NCI-H446 treated with DMSO at 0.1 percent for 48 hours (cell line): ENCODE data around the gene ANKS3.

Experiments used
- DNase-seq: peaks from one replicate; lab custom pipeline; 2025; lab: John Stamatoyannopoulos, UW

ANKS3 gene

DNA sequence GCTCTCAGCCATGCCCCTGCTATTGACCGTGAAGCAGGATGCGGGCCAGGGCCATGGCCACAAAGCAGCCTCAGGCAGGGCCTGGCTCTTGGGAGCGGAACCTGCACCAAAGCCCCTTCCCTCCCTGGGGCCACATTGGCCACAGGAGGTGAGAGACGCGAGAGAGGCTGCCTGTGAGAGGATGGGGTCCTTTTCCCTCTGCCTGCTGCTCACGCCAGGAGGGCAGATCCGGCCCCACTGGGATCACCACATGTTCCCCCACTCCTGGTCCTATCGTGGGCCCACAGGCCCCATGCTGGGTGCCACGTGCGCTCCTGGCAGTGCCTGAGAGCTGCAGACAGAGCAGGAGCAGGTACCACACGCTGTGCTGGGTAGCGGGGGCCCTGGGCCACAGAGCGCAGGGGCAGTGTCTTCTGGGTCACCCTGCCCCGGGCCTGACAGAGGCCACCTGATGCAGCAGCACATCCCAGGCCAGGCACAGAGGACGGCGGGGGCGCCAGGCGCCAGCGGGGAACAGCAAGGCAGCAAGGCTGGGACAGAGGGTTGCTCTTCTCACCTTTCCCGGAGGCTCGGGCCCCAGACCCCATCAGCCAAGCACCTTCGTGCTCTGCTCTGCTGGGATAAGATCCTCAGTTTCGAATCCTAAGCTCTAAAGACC lies 49.9 kb downstream of the ANKS3 start:
- DNase-seq = no peak

DNA sequence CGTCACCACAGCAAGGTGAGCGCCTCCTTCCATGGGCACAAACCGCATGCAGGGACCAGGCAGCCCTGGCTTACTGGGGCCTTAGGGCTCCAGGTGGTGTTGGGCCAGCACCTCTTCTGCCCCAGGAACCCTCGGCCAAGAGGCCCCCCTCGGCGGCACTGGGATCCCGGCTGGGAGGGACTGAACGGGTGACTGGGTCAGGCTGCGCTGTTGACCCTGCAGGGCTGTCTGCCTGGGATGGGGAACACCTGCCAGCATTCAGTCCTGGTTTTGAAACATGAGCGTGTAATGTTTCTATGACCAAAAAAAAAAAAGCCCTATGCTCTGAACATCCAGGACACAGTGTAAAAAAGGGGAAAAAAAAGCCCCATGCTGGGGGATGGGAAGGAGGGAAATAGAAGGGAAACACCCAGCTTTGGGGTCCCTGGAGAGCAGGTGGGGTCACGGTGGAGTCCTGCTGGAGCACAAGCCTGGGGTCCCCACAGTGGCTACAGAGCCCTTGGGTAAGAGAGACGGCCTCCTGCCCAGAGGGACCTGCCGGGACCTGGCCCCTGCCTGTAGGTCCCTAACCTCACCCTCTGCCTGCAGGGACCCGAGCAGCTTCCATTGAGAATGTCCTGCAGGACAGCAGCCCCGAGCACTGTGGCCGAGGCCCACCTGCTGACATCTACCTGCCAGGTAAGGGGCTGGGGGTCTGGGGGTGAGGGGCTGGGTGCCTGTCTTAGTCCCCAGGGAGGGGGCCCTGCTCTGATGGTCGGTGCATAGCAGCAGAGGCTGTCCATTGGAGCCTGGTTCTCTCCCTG lies 50.6 kb downstream of the ANKS3 start:
- DNase-seq = no peak

DNA sequence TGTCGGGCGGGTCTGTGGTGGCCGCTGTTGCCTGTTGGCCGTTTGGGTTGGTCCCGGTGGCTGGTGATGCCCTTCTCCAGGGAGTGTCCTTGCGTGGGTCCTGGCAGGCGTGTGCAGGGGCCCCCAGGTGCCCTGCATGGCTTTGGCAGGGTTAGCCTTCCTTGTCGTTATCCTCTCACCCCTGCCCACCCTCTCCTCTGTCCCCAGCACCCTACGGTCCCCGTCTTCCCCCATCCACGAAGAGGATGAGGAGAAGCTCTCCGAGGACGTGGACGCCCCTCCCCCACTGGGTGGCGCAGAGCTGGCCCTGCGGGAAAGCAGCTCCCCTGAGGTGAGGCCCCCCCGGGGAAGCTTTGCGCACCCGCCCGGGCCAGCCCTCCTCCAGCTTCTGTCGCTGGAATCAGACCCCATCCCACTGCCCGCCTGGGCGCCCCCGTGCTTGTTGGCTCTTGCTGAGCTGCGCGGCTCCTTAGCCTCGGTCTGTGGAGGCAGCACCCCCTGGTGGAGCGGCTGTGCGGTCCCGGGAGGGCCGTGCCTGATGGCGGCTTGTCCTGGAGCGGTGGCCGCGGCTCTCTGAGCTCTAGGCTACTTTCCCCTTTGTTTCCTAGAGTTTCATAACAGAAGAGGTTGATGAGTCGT lies 51.3 kb downstream of the ANKS3 start:
- DNase-seq = no peak

DNA sequence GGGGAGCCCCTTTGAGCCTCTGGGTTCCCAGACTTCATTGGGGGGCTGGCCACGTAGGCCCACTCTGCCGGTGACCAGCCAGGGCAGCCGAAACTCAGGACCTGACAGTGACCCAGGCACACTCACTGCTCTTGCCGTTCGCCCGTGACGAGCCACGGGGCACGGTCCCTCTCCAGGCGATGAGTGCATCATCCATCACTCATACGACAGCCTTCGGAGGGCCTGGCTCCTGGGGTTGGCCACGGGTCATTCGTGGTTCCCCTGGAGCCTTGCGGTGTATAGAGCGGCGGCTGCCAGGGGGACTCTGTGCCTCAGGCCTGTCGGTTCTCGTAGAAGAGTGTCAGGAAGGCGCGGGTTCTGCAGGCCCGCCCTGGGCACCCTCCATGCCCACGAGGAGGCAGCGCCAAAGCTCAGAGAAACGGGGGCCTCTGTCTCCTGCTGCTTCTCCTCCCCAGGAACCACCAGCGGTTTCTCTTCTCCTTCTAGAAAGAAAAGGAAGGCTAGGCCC lies 51.9 kb downstream of the ANKS3 start:
- DNase-seq = no peak

DNA sequence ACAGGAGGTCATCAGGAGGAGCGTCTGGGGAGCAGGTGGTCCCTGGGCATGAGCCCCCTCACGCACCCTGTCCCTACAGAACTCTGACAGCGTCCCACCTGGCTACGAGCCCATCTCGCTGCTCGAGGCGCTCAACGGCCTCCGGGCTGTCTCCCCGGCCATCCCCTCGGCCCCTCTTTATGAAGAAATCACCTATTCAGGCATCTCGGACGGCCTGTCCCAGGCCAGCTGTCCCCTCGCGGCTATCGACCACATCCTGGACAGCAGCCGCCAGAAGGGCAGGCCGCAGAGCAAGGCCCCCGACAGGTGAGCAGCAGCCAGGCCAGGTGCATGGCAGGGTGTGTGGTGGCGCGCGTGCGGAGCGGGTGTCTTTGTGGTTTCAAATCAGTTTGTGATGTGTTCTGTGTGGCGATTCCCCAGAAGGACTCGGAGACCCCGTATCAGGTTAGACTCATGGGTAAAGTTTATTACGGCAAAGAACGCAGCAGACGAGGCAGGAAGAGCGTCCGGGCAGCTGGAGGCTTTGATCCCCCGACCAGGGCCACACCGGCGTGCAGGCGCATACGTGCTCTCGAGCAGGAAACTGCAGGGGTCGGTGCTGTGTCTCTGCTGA lies 52.5 kb downstream of the ANKS3 start:
- no peak for DNase-seq

DNA sequence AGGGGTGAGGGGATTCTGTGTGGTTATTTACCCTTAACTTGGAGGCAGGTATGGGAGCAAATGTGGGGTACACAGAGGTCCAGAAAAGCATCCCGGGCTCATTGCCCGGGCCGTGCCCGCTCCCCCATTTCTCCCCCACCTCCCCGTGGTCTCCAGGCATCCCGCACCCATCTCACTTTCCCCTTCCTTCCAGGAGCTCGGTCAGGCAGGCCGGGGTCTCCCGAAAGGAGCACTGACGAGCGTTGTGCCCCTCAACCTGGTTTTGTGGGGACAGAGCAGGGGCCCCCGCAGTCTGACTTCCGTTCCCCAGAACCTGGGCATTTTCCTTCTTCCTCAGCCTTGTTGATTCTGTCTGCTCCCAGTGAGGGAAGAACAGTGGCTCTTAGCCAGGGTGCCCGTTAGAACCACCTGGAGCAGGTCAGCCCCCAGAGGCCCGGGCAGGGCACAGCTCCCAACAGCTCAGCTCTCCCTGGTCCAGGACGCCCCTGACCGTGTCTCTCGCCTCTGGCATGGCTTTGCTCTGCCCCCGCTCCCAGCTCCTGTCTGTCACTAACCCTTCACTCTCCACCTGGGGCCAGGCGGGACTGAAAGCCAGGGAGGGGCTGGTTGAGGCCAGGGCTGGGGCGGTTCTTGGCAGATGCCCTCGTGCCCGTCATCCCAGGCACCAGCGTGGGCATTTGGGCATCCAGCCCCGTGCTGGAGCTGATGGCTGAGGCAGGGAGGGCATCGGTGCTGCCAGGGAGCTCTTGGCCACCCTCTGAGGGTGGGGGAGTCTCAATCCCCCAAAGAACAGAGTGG lies 53.2 kb downstream of the ANKS3 start:
- no peak for DNase-seq

GRCh38 chr16:4679850-4680636 lies 54.0 kb downstream of the ANKS3 start:
- DNase-seq = no peak

DNA sequence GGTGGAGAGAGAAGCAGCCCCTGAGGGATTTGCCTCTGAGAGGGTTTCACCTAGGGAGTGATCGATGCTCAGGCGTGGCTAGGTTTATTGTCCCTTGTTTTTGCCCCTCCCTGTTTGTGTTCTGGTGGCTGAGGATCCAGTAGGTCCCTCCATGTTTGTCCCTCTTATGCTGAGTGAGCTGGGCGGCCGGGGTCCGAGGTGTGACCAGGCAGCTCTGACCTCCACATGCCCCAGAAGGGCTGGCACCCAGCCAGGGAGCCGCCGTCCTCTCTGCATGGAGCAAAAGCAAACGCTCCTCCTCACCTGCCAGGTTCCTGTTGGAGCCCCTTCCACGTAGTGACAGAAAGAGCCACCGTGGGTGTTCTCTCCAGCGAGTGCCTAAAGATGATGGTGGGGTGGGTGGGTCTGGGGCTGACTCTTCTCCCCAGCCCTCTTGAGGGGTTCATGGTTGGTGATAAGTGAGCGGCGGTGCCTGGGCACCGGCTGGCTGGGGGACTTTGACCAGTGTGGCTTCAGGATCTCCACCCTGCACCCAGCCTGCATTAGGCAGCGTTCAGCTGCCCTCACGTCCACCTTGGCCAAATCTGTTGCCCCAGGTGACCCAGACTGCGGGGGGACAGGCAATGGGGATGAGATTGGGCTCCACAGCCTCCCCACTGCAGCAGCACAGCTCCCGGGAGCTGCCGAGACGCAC lies 54.8 kb downstream of the ANKS3 start:
- DNase-seq = no peak

DNA sequence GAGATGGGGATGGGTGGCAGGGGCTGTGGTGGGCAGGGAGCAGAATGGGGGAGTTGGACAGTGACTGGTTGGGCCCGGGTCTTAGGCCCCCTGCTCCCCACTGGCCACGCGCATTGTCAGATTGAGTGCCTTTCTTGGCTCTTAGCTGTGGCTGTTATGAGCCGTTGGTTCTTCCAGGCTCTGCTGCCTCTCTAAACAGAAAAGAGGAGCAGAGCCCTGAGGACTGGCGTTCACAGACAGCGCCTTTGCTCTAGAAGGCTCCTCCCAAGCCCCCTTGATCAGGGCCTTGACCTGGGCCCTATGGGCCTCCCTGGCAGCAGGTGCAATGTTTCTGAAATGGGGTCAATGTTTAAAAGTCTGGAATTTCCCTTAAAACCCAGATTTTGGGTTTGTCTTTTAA lies 55.5 kb downstream of the ANKS3 start:
- no peak for DNase-seq

GRCh38 chr16:4677994-4678393 lies 56.1 kb downstream of the ANKS3 start:
- DNase-seq = no peak

DNA sequence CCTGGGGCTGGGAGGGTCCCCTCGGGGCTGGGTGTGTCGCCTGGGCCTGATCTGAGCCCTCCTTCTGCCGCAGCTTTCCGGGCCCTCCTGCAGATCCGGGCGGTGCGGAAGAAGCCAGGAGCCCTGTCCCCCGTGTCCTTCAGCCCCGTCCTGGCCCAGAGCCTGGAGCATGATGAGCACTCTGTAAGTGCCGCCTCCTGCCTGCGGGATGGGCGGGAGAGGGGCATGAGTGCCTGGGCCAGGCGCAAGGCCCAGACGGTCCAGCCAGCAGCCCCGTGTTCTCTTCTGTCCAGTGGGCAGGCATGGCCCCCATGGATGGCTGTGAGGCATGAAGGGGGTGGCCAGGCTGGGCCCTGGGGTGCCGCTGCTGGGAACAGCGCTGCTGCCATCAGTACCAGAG lies 56.7 kb downstream of the ANKS3 start:
- DNase-seq = no peak

DNA sequence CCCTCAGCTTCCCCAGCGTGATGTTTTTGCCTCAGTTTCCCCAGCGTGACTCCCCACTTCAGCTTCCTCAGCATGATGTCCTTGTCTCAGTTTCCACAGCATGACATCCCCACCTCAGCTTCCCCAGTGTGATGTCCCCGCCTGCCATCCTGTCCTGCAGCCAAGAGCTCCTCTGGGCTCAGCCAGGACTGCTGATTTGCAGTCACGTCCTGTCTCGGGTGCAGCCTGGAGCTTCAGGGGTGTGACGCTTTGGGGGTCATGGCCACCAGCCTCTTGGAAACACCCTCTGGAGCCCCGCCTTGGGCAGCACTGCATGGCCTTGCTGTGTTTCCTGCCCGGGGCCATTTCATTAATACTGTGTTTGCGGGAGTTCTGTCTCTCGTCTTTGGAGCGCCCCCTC lies 57.2 kb downstream of the ANKS3 start:
- no peak for DNase-seq

DNA sequence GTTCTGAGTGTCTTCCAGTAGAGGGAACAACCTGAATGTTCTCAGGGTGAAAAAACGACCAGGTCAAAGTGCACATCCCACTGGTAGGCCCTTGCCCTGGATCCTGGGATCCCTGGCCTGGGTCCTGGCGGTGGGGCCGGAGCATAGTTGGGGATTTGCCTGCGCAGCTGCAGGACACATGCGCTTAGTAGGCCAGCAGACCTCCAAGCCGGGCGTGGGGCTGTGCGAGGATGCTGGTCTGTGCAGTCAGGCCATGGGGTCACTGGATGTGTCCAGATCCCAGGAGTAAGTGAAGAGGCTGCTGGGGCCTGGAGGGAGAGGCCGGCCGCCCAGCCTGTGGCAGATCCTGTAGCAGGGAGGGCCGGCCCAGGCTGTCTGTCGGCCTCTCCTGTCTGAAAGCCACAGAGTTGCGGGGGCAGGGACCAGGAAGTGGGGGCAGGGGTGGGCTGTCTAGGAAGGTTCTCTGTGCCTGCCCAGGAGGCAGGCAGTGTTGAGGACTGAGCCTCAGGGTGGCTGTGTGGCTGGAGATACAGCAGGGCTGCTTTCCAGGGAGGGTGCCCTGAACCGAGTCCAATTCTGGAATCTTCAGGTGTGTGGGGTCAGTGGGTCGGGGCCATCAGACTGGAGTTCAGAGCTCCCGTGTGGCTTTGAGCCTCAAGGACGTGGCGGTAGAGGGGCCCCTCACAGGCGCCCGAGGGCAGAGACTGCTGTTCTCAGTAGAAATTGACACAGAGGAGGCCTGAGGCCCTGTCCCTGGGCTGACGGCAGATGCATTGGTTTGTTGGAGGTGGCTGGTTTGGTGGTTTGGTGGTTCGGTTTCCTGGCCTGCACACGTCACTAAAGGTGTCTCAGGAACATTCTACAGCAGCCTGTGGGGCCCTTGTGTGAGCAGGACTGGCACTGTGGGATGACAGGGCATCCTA lies 57.9 kb downstream of the ANKS3 start:
- no peak for DNase-seq

DNA sequence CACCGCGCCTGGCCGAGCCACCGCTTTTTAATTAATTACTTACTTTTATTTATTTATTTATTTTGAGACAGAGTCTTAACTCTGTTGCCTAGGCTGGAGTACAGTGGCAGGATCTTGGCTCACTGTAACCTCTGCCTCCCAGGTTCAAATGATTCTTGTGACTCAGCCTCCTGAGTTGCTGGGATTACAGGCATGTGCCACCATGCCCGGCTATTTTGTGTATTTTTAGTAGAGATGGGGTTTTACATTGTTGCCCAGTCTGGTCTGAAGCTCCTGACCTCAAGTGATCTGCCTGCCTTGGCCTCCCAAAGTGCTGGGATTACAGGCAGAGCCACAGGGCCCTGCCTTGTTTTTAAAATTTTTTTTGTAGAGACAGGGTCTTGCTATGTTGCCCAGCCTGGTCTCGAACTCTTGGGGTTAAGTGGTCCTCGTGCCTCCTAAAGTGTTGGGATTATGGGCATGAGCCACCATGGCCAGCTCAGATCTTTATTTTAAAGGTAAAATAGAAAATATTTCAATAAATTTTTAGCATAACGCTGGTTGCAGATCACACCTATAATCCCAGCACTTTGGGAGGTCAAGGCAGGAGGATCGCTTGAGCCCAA lies 59.0 kb downstream of the ANKS3 start:
- DNase-seq = no peak

DNA sequence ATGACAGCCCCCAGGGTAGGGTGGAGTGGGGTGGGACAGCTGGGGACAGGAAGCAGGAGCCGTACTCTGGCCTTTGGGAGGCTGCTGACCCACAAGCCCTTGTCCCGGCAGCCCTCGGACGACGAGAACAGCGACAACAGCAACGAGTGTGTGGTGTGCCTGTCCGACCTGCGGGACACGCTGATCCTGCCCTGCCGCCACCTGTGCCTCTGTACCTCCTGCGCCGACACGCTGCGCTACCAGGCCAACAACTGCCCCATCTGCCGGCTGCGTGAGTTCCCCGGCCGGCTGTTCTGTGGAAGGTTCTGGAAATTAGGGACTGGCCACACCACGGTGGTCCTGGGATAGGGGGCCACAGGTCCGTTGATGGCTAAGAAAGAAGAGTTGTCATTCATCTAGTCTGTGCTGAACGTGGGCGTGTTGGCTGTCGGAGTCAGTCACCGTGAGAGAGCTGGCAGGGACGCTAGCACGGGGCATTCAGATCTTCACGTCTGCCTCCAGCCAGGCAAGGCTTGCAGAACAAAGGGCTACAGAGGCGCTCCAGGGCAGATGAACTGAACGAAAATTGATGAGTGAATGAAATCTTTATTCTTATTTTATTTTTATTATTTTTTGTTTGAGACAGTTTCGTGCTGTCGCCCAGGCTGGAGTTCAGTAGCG lies 60.6 kb downstream of the ANKS3 start:
- DNase-seq = no peak

GRCh38 chr16:4668313-4668960 lies 65.6 kb downstream of the ANKS3 start:
- DNase-seq = no peak

- no peak for DNase-seq
Measured at GRCh38 chr16:4667203-4667963, 66.7 kb downstream of the ANKS3 start.
